Mucosa of stomach (tissue), 1 donor: ENCODE measurements around the gene ENOPH1.

Experiments used
- H3K27me3 ChIP-seq: one replicate; pipeline ENCODE4 v1.7.0; 2013; ENCODE audit warnings: mild to moderate bottlenecking, low read length; ENCODE audit not compliant: control insufficient read depth, insufficient read depth
- H3K36me3 ChIP-seq: one replicate; pipeline ENCODE4 v1.7.0; 2013; ENCODE audit warnings: low read length; ENCODE audit not compliant: control insufficient read depth, insufficient read depth
- H3K4me1 ChIP-seq: one replicate; pipeline ENCODE4 v1.7.0; 2013; ENCODE audit warnings: mild to moderate bottlenecking, low read length; ENCODE audit not compliant: control insufficient read depth, insufficient read depth
- H3K4me3 ChIP-seq: one replicate; pipeline ENCODE4 v1.7.0; 2013; ENCODE audit warnings: low read length
- H3K9ac ChIP-seq: one replicate; pipeline ENCODE4 v1.7.0; 2013; ENCODE audit warnings: mild to moderate bottlenecking, low read length, moderate library complexity
- H3K9me3 ChIP-seq: one replicate; pipeline ENCODE4 v1.7.0; 2013; ENCODE audit warnings: mild to moderate bottlenecking, low read length, moderate library complexity; ENCODE audit not compliant: control insufficient read depth
- donor health status: Pancreatic carcinoma.

ENOPH1 gene

DNA sequence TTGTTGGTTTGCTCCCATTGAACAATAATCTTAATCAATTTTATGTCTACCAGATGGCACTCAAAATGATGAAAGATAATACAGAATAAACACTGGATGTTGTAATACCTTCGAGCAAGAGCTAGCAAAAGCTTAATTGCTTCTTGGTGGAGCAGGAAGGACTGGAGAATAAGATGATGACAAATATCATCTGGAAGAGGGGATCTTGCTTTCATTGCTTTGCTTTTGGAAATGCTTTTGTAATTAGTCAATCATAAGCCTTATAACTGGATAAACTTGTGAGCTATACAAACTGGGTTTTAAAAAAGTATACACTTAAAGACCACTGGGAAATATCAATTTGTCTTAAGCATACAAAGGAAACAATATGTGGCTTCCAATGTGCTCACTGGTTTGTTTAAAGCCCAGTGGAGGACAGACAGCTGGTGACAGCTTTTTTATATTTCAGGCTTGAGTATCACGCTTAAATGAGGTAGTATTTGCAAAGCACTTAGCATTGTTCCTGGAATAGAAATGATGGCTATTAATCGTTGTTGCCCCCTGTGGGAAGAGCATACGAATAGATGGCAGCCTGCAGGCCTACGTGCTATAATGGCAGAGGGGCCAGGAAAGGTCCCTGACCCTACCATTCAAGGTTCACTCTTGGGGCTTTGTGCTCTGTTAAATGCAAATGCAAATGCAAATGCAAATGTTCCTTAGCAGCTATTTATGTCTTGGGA lies 70.2 kb downstream of the ENOPH1 start:
- Histone ChIP-seq H3K4me1 (no peaks in the 10 kb centered on the region), H3K36me3 (no peaks in the 10 kb centered on the region), H3K4me3 (no peak overlapping the region), H3K9me3 (no peaks in the 10 kb centered on the region), H3K27me3 (no peaks in the 10 kb centered on the region), H3K9ac (no peak overlapping the region)

DNA sequence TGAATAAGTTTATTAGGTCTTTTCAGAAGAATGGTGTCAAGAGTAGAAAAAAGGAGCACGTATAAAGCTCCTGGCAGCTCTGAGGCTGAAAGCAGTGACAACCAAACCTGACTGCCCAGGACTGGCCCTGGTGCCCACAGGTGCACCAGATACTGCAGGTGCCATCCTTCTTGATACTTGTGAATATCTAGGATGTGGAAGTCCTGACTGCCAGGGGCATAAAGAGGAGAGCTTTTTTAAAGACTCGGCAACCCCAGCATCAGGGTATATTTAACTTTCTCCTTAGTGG lies 70.7 kb downstream of the ENOPH1 start:
- Histone ChIP-seq H3K4me3 (no peak overlapping the region), H3K9ac (no peak overlapping the region), H3K9me3 (no peaks in the 10 kb centered on the region), H3K4me1 (no peaks in the 10 kb centered on the region), H3K27me3 (no peaks in the 10 kb centered on the region), H3K36me3 (no peaks in the 10 kb centered on the region)

DNA sequence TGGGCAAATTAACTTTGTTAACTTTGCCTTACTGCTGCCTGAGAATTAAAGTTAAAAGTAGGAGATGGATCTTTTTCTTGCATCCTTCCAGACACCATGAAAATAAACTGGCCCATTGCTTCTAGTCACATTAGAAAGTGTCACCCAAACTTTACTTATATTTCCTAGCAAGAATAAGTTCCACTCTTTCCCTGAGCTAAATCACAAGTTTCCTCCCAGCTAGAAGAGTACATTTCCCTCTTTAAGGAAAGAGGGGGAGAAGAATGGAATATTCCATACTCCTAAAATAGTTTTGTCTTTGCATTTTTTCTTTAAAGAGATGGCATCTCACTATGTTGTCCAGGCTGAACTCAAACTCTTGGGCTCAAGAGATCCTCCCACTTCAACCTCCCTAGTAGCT lies 77.6 kb downstream of the ENOPH1 start:
- no peaks in the 10 kb centered on the region for H3K27me3 ChIP-seq
- no peak overlapping the region for H3K4me3 ChIP-seq
- no peaks in the 10 kb centered on the region for H3K9me3 ChIP-seq
- no peaks in the 10 kb centered on the region for H3K4me1 ChIP-seq
- no peaks in the 10 kb centered on the region for H3K36me3 ChIP-seq
- H3K9ac ChIP-seq, result no peak overlapping the region

DNA sequence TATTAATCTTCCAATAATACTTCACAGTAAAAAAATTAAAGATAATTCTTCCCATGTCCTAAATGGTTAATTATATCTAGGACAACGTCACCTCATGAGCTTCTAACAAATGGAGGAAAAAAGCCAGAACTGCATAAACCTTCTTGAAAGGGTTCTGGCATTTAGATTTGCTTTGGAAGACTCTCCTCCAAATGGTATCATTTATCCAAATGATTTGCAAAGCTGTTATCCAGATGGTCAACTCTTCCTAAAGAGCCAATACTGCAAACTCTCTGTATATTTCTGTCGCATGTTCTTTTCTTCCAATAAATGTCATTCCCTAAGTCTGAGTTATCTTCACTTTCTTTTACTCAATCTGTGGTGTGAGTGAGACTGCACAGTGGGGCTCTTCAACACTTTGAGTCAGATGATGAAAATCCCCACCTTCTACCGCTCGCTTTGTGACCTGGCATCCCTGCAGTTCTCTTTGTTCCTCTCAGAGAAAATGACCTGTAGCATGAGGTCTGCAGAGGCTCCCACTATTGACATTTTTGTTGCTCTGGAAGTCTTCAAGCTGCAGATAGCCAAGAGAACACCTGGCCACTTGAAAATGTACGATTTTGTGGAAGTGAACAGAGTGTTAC lies 78.5 kb downstream of the ENOPH1 start:
- no peaks in the 10 kb centered on the region for H3K9me3 ChIP-seq
- no peaks in the 10 kb centered on the region for H3K4me1 ChIP-seq
- no peaks in the 10 kb centered on the region for H3K27me3 ChIP-seq
- H3K4me3 ChIP-seq, result no peak overlapping the region
- H3K36me3 ChIP-seq, result no peaks in the 10 kb centered on the region
- no peak overlapping the region for H3K9ac ChIP-seq

DNA sequence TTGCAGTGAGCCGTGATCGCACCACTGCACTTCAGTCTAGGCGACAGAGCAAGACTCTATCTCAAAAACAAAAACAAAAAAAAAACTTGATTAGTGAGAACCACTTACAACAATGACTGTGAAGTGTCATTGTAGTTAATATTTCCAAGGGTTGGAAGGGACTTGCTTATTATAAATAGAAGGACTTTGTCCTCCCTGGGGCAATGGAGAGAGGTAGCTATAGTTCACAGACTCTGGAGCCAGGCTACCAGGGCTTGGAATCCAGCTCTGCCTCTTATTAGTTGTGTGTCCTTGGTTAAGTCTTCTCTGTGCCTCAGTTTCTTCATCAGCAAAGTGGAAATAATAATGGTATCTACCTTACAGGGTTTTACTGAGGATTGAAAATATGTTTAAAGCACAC lies 79.8 kb downstream of the ENOPH1 start:
- Histone ChIP-seq H3K36me3 (no peaks in the 10 kb centered on the region), H3K4me3 (no peak overlapping the region), H3K27me3 (no peaks in the 10 kb centered on the region), H3K9ac (no peak overlapping the region), H3K9me3 (no peaks in the 10 kb centered on the region), H3K4me1 (no peaks in the 10 kb centered on the region)
